Glomerular endothelial cell (primary cell): ENCODE data around the gene ZFAND4. TPM values are rescaled to one million over a fixed set of nuclear protein-coding genes. Genes with fewer than 3 reads are reported as not detected.
A peak's percentile ranks its signal among the peaks of the same experiment; 100 is the strongest.
"Not testable (repeated sequence)": the region's sequence is repeated elsewhere in the genome, so short reads cannot be mapped to it uniquely, and the experiment has no call there.

Experiments
- DNase-seq: peaks from one replicate; pipeline ENCODE4 v3.0.0-alpha.2; 2011; ENCODE audit warnings: low read depth, low spot score; ENCODE audit errors: extremely low read depth
- total RNA-seq: library from RNA; depleted of rRNA; stranded (reverse); fragments of >200 nt; gene quantifications from 2 replicates; pipeline ENCODE4 v1.2.3, GENCODE V29; 2015

Gene ZFAND4
- total RNA-seq, 1 donor from 2014 or later, result 9.2 TPM

GRCh38 chr10:45644527-45644926 is 28.0 kb downstream of the ZFAND4 start:
- DNase-seq, result no peak

DNA sequence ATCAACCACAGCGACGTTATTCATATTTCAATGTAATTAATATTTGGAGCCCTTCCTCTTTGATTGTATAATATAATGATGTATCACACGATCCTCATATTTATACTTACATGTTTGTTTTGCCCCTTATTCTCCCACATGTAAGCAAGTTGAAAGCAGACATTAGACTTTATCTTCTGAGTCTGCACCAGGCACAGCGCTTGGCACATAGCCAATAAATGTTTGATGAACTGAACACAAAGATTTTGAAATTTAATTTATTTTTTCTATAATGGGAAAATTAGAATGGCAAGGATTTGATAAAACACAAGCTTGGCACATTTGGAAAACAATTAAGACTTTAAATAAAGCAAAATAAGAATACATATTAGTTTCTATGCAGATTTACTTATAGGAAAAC is 31.6 kb downstream of the ZFAND4 start:
- no peak for DNase-seq

- no peak for DNase-seq
Observed at GRCh38 chr10:45640049-45640448, 32.5 kb downstream of the ZFAND4 start.

DNA sequence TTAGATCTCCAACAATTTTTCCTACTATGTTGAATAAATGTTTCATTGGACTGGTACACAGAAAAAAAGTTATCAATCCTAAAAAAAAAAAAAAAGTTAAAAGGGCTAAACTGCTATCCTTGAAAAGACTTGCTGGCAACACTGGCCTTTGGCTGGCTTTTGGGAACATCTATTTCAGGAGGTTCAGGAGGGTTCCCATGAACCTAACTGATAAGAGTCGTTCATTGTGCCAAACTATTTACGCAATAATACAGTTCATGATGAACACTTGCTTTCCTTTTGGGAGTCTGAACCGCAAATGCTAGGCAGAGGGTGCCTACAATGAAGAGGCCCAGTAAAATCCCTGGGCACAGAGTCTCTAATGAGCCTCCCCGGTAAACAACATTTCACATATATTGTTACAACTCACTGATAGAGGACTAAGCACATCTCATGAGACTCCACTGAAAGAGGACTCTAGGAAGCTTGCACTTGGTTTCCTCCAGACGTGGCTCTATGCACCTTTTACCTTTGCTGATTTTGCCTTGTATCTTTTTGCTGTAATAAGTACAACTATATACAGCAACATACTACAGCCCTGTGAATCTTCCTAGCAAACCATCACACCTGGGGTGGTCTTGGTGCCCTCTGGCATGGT is 45.0 kb downstream of the ZFAND4 start:
- no peak for DNase-seq

DNA sequence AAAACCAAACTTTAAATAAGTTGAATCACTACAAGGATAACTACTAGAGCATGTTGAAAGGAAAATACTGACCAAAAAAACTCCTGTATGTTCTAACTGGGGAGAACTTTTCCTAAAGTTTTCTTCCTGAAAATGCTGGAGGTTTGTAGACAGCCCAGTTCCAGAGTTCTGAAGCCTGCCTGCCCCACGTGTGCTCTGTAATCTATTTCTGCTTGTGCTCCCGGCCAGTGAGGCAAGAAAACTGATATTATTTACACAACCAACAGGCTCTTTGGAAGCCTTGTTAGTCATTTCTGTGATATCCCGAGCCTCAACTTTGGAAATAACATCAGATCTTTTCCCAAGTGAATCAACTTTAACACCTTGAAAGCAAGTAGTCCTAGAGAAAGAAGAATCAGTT is 46.7 kb downstream of the ZFAND4 start:
- no peak for DNase-seq

GRCh38 chr10:45624724-45625123 is 47.8 kb downstream of the ZFAND4 start:
- DNase-seq, result no peak

GRCh38 chr10:45614869-45615268 is 57.7 kb downstream of the ZFAND4 start:
- no peak for DNase-seq

DNA sequence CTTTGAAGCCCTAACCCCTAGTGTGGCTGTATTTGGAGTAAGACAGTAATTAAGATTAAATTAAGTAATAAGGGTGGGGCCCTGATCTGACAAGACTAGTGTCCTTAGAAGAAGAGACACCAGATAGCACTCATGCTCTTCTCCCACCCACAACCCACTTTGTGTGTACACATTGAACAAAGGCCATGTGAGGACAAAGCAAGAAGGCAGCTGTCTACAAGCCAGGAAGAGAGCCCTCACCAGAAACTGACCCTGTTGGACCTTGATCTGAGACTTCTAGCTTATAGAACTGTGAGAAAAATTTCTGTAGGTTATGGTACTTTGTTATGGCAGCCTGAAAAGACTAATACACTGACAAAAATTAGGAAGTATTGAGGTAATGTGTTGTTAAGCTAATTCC is 59.8 kb downstream of the ZFAND4 start:
- no peak for DNase-seq

DNA sequence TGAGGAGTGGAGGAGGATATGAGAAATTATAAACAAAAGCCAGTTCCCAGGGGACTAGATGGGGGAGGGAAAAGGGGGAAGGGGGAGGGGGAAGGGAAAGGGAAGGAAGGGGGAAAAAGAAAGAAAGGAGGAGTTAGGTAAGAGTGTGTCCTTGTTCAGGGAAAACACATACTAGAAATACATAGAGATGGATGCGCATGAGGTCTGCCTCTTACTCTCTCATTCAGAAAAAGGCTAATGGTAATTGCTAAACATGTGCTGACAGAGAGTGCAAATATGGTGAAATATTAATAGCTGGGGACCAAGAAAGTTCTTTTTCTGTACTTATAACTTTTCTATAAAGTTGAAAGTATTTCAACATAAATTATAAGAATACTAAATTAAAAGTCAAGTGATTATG is 64.5 kb downstream of the ZFAND4 start:
- no peak for DNase-seq

GRCh38 chr10:45607276-45607675 is 65.3 kb downstream of the ZFAND4 start:
- no peak for DNase-seq

- no peak for DNase-seq
Observed at GRCh38 chr10:45602836-45603235, 69.7 kb downstream of the ZFAND4 start.

- no peak for DNase-seq
Observed at GRCh38 chr10:45602082-45602730, 70.4 kb downstream of the ZFAND4 start.

DNA sequence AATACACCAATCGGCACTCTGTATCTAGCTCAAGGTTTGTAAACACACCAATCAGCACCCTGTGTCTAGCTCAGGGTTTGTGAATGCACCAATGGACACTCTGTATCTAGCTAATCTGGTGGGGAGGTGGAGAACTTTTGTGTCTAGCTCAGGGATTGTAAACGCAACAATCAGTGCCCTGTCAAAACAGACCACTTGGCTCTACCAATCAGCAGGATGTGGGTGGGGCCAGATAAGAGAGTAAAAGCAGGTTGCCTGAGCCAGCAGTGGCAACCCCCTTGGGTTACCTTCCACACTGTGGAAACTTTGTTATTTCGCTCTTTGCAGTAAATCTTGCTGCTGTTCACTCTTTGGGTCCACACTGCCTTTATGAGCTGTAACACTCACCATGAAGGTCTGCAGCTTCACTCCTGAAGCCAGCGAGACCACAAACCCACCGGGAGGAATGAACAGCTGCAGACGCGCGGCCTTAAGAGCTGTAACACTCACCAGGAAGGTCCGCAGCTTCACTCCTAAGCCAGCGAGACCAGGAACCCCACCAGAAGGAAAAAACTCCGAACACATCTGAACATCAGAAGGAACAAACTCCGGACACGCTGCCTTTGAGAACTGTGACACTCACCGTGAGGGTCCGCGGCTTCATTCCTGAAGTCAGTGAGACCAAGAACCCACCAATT is 71.2 kb downstream of the ZFAND4 start:
- not testable (repeated sequence) for DNase-seq

DNA sequence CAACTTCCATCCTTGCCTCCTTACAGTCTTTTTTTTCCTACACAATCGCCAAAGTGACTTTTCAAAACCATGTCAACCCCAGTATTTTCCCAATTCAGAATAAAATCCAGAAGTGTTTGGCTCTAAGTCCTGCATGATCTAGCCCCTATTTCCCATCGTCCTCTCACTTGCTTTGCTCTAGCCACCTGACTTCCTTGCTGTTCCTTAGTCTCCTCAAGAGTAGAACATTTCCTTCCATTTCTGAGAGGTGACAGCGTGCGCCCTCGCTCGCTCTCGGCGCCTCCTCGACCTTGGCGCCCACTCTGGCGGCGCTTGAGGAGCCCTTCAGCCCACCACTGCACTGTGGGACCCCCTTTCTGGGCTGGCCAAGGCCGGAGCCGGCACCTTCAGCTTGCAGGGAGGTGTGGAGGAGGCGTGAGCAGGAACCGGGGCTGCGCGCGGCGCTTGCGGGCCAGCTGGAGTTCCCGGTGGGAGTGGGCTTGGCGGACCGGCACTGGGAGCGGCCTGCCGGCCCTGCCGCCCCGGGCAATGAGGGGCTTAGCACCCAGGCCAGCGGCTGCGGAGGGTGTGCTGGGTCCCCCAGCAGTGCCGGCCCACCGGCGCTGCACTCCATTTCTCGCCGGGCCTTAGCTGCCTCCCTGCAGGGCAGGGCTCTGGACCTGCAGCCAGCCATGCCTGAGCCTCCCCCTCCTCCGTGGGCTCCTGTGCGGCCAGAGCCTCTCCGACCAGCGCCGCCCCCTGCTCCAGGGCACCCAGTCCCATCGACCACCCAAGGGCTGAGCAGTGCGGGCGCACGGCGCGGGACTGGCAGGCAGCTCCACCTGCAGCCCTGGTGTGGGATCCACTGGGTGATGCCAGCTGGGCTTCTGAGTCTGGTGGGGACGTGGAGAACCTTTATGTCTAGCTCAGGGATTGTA is 72.0 kb downstream of the ZFAND4 start:
- not testable (repeated sequence) for DNase-seq

GRCh38 chr10:45599646-45600045 is 72.9 kb downstream of the ZFAND4 start:
- DNase-seq, result no peak

DNA sequence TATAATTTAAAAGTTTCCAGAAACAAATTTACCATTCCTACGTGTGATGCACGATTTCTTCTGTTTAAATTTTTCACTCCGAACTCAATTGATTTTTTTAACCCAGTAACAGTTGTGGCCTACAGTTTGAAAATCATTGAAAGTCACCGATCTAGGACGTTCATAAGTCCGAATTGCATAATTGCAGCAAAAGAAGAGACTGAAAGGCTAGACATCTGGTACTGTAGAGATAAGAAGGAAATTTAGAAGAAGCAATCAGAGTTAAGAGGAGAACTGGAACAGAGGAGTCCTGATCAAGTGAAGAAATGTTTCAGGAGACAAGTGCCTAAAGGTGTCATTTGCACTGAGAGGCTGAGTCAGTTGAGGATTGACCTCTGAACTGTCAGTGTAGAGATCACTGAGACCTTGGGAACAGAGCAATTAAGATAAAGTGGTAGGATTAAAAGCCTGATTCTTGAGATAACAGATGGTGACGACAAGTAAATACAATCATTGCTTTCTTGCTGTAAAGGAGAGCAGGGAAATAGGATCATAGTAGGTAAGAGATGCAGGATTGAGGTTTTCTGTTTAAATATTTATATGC is 73.5 kb downstream of the ZFAND4 start:
- DNase-seq, result no peak

GRCh38 chr10:45596526-45596925 is 76.0 kb downstream of the ZFAND4 start:
- DNase-seq, result no peak

DNA sequence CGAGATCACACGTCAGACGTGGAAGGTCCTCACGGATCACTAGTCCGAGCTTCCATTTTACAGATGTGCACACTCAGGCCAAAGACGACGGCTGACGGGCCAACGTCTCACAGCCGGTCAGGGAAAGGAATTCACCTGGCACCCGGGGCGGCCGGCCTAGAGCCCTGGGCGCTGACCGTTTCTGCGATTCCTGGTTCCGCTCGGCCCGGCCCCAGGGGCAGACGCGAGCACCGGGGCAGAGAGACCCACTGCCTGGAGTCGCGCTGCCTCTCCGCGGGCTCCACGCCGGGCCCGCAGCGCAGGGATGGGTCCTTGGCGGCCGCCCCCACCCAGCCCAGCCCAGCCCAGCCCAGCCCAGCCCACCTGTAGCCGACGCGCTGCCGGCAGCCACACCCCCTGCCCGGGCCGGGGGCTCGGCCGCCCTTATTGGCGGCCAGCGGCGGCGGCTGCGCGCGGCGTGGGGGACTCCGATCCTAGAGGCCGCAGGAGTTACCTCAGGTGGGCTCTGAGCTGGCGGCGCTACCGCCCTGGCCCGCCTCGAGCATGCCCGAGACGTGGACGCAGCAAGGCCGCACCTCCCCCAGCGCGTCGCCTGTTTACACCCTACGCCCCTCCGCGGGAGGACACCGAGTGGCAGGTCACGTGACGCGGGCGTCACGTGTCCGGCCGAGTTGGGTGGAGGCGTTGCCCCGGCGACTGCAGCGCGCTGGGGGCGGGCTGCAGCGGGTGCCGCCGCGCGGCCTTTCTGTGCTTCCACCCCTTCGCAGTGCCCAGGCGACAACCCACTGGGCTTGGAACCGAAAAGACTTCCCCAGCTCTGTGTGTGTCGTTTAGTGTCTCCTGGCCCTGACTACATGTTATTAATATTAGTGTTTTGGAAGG is 78.1 kb downstream of the ZFAND4 start:
- DNase-seq, result peak; percentile 16

DNA sequence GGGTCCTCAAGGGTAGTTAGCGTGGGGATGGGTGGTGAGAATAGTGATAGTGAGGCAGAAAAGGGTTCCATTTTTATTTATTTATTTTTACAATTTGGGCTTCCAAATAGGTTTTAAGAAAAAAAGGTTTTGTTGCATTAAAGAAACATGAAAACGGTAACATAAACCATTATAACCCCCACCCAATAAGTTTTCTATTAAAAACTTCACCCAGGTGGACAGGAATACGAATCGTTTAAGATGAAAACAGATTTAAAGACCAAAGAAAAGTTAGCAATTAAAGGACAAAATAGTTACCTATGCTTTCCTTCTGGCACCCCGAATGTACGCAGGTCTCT is 78.7 kb downstream of the ZFAND4 start:
- DNase-seq, result no peak

DNA sequence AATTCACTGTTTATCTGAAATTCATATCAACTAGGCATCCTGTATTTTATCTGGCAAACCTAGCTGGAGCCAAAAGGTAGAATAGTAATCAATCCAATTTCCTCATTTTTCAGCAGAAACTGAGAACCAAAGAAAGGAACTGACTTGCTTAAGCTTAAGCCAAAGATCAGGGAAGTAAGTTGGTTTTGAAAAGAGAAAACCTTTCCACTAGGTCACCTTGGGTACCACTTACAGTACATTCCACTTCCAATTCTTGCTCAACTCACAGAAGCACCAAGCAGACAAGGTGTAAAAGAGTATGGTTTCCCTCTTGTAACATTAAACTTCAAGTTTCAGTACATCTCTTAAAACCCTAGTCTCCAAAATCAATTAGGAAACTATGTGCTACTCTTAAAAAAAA is 79.6 kb downstream of the ZFAND4 start:
- DNase-seq, result no peak
